ENCODE measurements around the gene C13orf42.

C13orf42 gene

GRCh38 chr13:51111174-51111573, at the start of gene C13orf42:
Gene C13orf42, minus strand, starts transcription at chr13:51111274. Its CDS starts 65 bp downstream, at chr13:51111209.
- ATAC-seq, result no peak

GRCh38 chr13:51158880-51159518, 47.9 kb upstream of the C13orf42 start:
- no peak for ATAC-seq

GRCh38 chr13:51158365-51158764, 47.3 kb upstream of the C13orf42 start:
- ATAC-seq, result no peak

- no peak for ATAC-seq
These were observed 45.6 kb upstream of the C13orf42 start for GRCh38 chr13:51156648-51157047.

GRCh38 chr13:51155776-51156515, 44.9 kb upstream of the C13orf42 start:
- no peak for ATAC-seq

- ATAC-seq, result no peak
These were observed 44.1 kb upstream of the C13orf42 start for GRCh38 chr13:51155161-51155560.

GRCh38 chr13:51154029-51154555, 43.0 kb upstream of the C13orf42 start:
- peak; percentile 68 to 73 for ATAC-seq

GRCh38 chr13:51153527-51153926, 42.5 kb upstream of the C13orf42 start:
- no peak for ATAC-seq

GRCh38 chr13:51152701-51153100, 41.6 kb upstream of the C13orf42 start:
- no peak for ATAC-seq

- no peak for ATAC-seq
These were observed 40.4 kb upstream of the C13orf42 start for GRCh38 chr13:51151463-51151862.

- no peak for ATAC-seq
These were observed 38.0 kb upstream of the C13orf42 start for GRCh38 chr13:51148952-51149573.

GRCh38 chr13:51148223-51148951, 37.3 kb upstream of the C13orf42 start:
- ATAC-seq, result peak in 1 of 2 donors; percentile 30

GRCh38 chr13:51147732-51148131, 36.7 kb upstream of the C13orf42 start:
- no peak for ATAC-seq

GRCh38 chr13:51146667-51147066, 35.6 kb upstream of the C13orf42 start:
- ATAC-seq, result no peak

GRCh38 chr13:51137250-51137649, 26.2 kb upstream of the C13orf42 start:
- no peak for ATAC-seq

- no peak for ATAC-seq
These were observed 25.4 kb upstream of the C13orf42 start for GRCh38 chr13:51136276-51136980.

- no peak for ATAC-seq
These were observed 23.8 kb upstream of the C13orf42 start for GRCh38 chr13:51134763-51135365.

- ATAC-seq, result no peak
These were observed 19.3 kb upstream of the C13orf42 start for GRCh38 chr13:51130348-51130747.

GRCh38 chr13:51125495-51126226, 14.6 kb upstream of the C13orf42 start:
- ATAC-seq, result peak; percentile 64 to 65

GRCh38 chr13:51122868-51123566, 11.9 kb upstream of the C13orf42 start:
- peak; percentile 41 to 67 for ATAC-seq

Data from activated CD4-positive, CD25-positive, alpha-beta regulatory T cell treated with anti-CD3 and anti-CD28 coated beads, Interleukin-2, amount 50 U/mL, for 24 hours (primary cell).